Skeletal muscle cell (primary cell): ENCODE measurements around the gene CMSS1.

Experiments
- DNase-seq: peaks from one replicate; pipeline ENCODE4 v3.0.0-alpha.2; 2010; ENCODE audit warnings: low read depth
- H3K4me3 ChIP-seq: 2 replicates; pipeline ENCODE4 v1.5.1; 2011; ENCODE audit warnings: low read depth, mild to moderate bottlenecking, control low read depth, low read length, moderate library complexity

CMSS1 gene

GRCh38 chr3:99891610-99892285 is 74.1 kb downstream of the CMSS1 start:
- no peak overlapping the region for H3K4me3 ChIP-seq
- DNase-seq, result no peak

GRCh38 chr3:99892332-99892731 is 74.7 kb downstream of the CMSS1 start:
- no peak for DNase-seq
- H3K4me3 ChIP-seq, result no peak overlapping the region

GRCh38 chr3:99895131-99895696 is 77.6 kb downstream of the CMSS1 start:
- no peak for DNase-seq
- no peak overlapping the region for H3K4me3 ChIP-seq

- DNase-seq, result peak; percentile 83
- no peak overlapping the region for H3K4me3 ChIP-seq
Observed at GRCh38 chr3:99895703-99896441, 78.2 kb downstream of the CMSS1 start.

- no peak for DNase-seq
- H3K4me3 ChIP-seq, result no peak overlapping the region
Observed at GRCh38 chr3:99896482-99896881, 78.8 kb downstream of the CMSS1 start.

DNA sequence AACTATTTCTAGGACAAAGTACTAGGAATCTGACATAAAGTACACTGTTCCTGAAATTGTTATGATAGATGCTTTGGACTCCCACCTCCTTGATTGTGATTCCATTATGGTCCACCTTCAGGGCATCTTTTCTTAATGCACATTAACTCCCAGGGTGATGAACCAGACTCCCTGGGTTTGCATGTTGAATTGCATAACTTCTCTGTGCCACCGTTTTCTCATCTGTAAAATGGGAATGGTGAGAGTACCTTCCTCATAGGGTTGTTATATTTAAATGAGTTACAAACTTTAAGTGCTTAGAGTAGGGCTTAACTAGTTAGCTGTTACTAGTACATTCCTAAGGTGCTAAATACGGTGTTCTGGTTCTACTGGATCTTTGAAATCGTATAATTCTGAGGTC is 81.9 kb downstream of the CMSS1 start:
- H3K4me3 ChIP-seq, result no peak overlapping the region
- no peak for DNase-seq

- no peak for DNase-seq
- no peak overlapping the region for H3K4me3 ChIP-seq
Observed at GRCh38 chr3:99900248-99900647, 82.6 kb downstream of the CMSS1 start.

- no peak overlapping the region for H3K4me3 ChIP-seq
- DNase-seq, result peak; percentile 81
Observed at GRCh38 chr3:99901200-99901926, 83.7 kb downstream of the CMSS1 start.

DNA sequence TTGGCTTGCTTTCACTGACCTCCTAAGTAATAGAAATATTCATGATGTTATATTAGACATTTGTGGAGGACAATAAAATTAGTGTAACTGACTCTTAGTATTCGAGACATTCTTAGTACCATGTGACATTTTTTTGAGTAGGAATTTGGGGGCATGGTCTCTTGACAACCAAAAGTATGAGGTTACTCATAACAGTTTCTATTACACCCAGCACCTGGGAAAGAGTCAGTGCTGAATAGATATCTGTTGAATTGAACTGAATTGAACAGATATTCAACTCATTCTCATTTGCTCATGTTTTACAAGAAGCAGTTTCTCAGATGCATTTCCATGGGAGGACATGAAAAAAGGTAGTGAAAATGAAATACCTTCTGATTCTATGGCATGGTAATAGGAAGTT is 84.4 kb downstream of the CMSS1 start:
- DNase-seq, result no peak
- H3K4me3 ChIP-seq, result no peak overlapping the region

GRCh38 chr3:99903869-99904268 is 86.2 kb downstream of the CMSS1 start:
- no peak for DNase-seq
- H3K4me3 ChIP-seq, result no peak overlapping the region

GRCh38 chr3:99907959-99908544 is 90.4 kb downstream of the CMSS1 start:
- no peak for DNase-seq
- no peak overlapping the region for H3K4me3 ChIP-seq

- peak; percentile 67 for DNase-seq
- no peak overlapping the region for H3K4me3 ChIP-seq
Observed at GRCh38 chr3:99909714-99910495, 92.2 kb downstream of the CMSS1 start.

DNA sequence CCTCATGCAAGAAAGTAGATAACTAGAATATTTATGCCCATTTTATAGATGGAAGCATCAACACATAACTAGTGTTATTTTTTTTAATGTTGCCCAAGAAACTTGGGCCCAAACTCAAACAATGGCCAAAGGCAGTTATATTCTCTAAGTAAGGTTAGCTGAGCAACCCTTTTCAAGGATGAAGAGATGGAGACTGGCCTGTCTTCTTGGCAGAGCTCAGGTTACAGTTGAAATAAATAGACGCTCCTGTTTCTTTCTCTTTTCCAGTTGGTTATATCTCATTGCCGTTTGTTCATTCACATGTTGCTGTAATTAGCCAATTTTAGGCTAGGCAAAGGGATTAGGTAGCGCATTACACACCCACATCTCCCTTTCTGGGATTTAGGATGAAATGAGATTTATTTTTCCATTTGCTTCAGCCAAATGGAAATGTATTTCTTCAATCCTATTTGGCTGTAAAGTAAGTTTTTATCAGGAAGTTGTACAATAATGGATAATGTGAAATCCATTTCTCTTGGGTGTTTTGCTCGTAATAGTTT is 93.2 kb downstream of the CMSS1 start:
- no peak overlapping the region for H3K4me3 ChIP-seq
- no peak for DNase-seq

GRCh38 chr3:99911433-99911832 is 93.8 kb downstream of the CMSS1 start:
- no peak overlapping the region for H3K4me3 ChIP-seq
- DNase-seq, result no peak

DNA sequence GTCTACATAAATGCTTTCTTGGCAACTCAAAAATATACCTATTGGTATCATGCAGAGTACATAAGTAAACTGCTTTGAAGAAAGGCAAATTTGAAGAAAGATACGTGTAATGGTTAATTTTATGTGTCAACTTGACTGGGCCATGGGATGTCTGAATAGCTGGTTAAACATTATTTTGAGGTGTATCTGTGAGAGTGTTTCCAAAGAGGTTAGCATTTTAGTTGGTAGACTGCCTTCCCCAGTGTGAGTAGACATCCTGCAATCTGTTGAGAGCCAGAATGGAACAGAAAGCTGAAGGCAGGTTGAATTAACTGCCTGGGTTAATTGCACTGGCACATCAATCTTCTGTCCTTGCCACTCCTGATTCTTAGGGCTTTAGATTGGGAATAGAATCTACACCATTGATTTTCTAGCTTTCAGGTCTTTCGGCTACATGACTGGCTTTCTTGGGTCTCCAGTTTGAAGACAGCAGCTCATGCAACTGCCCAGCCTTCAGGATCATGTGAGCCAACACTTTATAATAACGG is 98.3 kb downstream of the CMSS1 start:
- H3K4me3 ChIP-seq, result no peak overlapping the region
- DNase-seq, result no peak

GRCh38 chr3:99918715-99919114 is 101.1 kb downstream of the CMSS1 start:
- DNase-seq, result no peak
- H3K4me3 ChIP-seq, result no peak overlapping the region

- H3K4me3 ChIP-seq, result no peak overlapping the region
- no peak for DNase-seq
Observed at GRCh38 chr3:99919694-99920093, 102.0 kb downstream of the CMSS1 start.

DNA sequence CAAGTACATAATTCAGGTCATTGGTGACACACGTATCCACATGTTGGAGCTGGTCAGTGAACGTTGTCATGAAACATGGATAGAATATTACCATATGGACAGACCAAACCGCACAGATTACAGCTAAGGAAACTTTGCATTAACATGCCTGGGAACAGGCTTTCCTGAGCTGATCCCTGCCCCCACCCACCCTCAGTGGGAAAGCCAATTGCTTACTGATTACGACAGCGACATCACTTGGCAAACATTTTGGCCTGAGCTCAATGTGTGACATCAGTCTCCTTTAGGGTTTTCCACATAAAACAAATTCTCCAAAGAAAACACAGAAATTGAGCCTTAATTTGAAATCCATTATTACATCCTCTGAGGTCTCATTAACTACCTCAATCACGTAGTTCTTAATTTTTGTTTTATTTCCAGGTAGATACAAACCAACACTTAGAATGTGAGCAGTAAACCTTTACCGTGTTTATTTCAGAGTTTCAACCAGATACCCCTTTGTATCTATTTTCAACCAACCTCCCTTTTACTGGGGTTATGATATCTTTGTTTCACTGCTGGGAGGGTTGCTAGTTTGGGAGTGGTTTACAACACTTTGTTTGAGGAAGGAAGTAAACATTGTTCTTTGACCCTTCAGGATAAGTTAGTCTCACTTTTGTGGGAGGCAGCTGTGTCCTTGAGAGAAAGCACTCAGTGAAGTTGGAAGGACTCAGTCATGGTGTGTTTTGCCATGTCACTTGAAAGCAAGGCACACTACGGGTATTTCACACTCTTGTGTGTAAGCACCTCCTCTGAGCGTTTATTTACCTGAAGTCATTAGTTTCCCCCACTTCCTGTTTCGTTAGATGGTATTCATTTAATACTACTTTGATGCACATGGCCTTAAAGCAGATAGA is 103.1 kb downstream of the CMSS1 start:
- no peak overlapping the region for H3K4me3 ChIP-seq

More for the DNA sequence above, 103.1 kb downstream of the CMSS1 start:
- DNase-seq, result peak; percentile 64
